SK-N-SH treated with all-trans-retinoic acid at 6 μM for 48 hours (cell line): ENCODE data around the gene PTBP3.

Source experiments
- CREB5 ChIP-seq: fragments of 250-450 bp; sonication (Bioruptor Pico); IDR thresholded peaks from 2 replicates; pipeline ENCODE4 v1.5.1; 2020; ENCODE audit warnings: low read depth, mild to moderate bottlenecking, moderate library complexity
- CSDC2 ChIP-seq: fragments of 250-450 bp; sonication (Bioruptor Pico); IDR thresholded peaks from 2 replicates; pipeline ENCODE4 v1.5.0; 2020; ENCODE audit warnings: mild to moderate bottlenecking, moderate library complexity
- ESRRG ChIP-seq: fragments of 250-450 bp; sonication (Bioruptor Pico); IDR thresholded peaks from 2 replicates; pipeline ENCODE4 v1.6.1; 2021; ENCODE audit warnings: mild to moderate bottlenecking
- GLIS3 ChIP-seq: fragments of 250-450 bp; sonication (Bioruptor Pico); IDR thresholded peaks from 2 replicates; pipeline ENCODE4 v1.5.0; 2020; ENCODE audit warnings: mild to moderate bottlenecking, moderate library complexity
- PATZ1 ChIP-seq: fragments of 250-450 bp; sonication (Bioruptor Pico); IDR thresholded peaks from 2 replicates; pipeline ENCODE4 v1.8.0; 2020; ENCODE audit warnings: mild to moderate bottlenecking, moderate library complexity, borderline replicate concordance
- RARB ChIP-seq: fragments of 250-450 bp; sonication (Bioruptor Pico); IDR thresholded peaks from 2 replicates; pipeline ENCODE4 v1.8.0; 2021; ENCODE audit warnings: mild to moderate bottlenecking, moderate library complexity
- SNAI2 ChIP-seq: fragments of 250-450 bp; sonication (Bioruptor Pico); IDR thresholded peaks from 2 replicates; pipeline ENCODE4 v1.5.0; 2020; ENCODE audit warnings: mild to moderate bottlenecking, moderate library complexity
- TCF4 ChIP-seq: fragments of 250-450 bp; sonication (Bioruptor Pico); IDR thresholded peaks from 2 replicates; pipeline ENCODE4 v1.8.0; 2021; ENCODE audit warnings: mild to moderate bottlenecking, moderate library complexity, borderline replicate concordance
- ZFP3 ChIP-seq: fragments of 250-450 bp; sonication (Bioruptor Pico); IDR thresholded peaks from 2 replicates; pipeline ENCODE4 v1.5.0; 2020; ENCODE audit warnings: mild to moderate bottlenecking, moderate library complexity
- ZNF70 ChIP-seq: fragments of 450-650 bp; formaldehyde crosslinking; IDR thresholded peaks from 2 replicates; pipeline ENCODE4 v1.5.0; 2020; ENCODE audit warnings: mild to moderate bottlenecking, moderate library complexity

- TF ChIP-seq RARB (no peak), CSDC2 (CRISPR knock-in tag) (no peak), PATZ1 (CRISPR knock-in tag) (no peak), ZFP3 (CRISPR knock-in tag) (no peak), TCF4 (CRISPR knock-in tag) (no peak), CREB5 (CRISPR knock-in tag) (no peak), ZNF70 (no peak), ESRRG (CRISPR knock-in tag) (no peak), GLIS3 (no peak), SNAI2 (CRISPR knock-in tag) (no peak)
Observed at GRCh38 chr9:112349008-112349333, 15.6 kb upstream of the PTBP3 start.
